GM06990 (cell line): Measurements from ENCODE around the gene TNF.

Source experiments
- DNase-seq: peaks from one replicate; pipeline ENCODE4 v3.0.0-alpha.2; 2011; ENCODE audit not compliant: insufficient read length; ENCODE audit errors: extremely low read depth
- H3K27me3 ChIP-seq: replicated peaks from 2 replicates; pipeline ENCODE4 v1.6.0; 2011; ENCODE audit warnings: low read length; ENCODE audit not compliant: control insufficient read depth, insufficient read depth
- H3K36me3 ChIP-seq: 2 replicates; pipeline ENCODE4 v1.5.1; 2011; ENCODE audit warnings: low read length; ENCODE audit not compliant: control insufficient read depth, insufficient read depth
- H3K4me3 ChIP-seq: replicated peaks from 2 replicates; pipeline ENCODE4 v1.5.1; 2011; ENCODE audit warnings: low read depth, mild to moderate bottlenecking, control low read depth, low read length
- TF ChIP-seq, protein P1 (sequence below): IDR thresholded peaks from 2 replicates; pipeline ENCODE4 v1.5.1; 2011; ENCODE audit warnings: low read length, control low read depth, mild to moderate bottlenecking, inconsistent platforms; ENCODE audit not compliant: insufficient read depth, poor library complexity, severe bottlenecking

The TNF gene

GRCh38 chr6:31576897-31577578 is 1.7 kb downstream of the TNF start:
- H3K4me3 ChIP-seq = peak overlapping the region; percentile 90
- TF ChIP-seq, protein P1, sequence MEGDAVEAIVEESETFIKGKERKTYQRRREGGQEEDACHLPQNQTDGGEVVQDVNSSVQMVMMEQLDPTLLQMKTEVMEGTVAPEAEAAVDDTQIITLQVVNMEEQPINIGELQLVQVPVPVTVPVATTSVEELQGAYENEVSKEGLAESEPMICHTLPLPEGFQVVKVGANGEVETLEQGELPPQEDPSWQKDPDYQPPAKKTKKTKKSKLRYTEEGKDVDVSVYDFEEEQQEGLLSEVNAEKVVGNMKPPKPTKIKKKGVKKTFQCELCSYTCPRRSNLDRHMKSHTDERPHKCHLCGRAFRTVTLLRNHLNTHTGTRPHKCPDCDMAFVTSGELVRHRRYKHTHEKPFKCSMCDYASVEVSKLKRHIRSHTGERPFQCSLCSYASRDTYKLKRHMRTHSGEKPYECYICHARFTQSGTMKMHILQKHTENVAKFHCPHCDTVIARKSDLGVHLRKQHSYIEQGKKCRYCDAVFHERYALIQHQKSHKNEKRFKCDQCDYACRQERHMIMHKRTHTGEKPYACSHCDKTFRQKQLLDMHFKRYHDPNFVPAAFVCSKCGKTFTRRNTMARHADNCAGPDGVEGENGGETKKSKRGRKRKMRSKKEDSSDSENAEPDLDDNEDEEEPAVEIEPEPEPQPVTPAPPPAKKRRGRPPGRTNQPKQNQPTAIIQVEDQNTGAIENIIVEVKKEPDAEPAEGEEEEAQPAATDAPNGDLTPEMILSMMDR = no peak
- peaks cover 11% of the 10 kb centered on the region for H3K36me3 ChIP-seq
- DNase-seq = no peak
- no peaks in the 10 kb centered on the region for H3K27me3 ChIP-seq

DNA sequence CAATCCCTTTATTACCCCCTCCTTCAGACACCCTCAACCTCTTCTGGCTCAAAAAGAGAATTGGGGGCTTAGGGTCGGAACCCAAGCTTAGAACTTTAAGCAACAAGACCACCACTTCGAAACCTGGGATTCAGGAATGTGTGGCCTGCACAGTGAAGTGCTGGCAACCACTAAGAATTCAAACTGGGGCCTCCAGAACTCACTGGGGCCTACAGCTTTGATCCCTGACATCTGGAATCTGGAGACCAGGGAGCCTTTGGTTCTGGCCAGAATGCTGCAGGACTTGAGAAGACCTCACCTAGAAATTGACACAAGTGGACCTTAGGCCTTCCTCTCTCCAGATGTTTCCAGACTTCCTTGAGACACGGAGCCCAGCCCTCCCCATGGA is 2.2 kb downstream of the TNF start:
- Histone ChIP-seq H3K4me3 (peak overlapping the region; percentile 90), H3K36me3 (peaks cover 11% of the 10 kb centered on the region), H3K27me3 (no peaks in the 10 kb centered on the region)
- DNase-seq = no peak
- TF ChIP-seq, protein P1 = no peak

DNA sequence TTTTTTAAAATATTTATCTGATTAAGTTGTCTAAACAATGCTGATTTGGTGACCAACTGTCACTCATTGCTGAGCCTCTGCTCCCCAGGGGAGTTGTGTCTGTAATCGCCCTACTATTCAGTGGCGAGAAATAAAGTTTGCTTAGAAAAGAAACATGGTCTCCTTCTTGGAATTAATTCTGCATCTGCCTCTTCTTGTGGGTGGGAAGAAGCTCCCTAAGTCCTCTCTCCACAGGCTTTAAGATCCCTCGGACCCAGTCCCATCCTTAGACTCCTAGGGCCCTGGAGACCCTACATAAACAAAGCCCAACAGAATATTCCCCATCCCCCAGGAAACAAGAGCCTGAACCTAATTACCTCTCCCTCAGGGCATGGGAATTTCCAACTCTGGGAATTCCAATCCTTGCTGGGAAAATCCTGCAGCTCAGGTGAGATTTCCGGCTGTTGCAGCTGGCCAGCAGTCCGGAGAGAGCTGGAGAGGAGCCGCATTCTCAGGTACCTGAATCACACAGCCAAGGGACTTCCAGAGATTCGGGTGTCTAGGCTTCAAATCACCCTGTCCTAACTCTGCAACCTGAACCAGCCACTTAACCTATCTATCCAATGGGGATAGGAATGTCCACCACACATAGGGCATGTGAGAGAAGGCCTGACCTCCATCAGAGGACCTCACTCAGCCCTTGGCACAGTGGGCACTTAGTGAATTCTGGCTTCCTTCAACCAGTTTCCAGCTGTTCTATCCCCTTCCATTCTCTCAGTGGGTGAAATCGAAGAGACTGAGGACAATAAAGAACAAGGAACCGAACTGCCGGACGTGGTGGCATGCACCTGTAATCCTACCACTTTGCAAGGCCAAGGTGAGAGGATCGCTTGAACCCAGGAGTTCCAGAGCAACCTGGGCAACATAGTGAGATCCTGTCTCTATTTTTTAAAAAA is 3.1 kb downstream of the TNF start:
- Histone ChIP-seq H3K36me3 (peaks cover 11% of the 10 kb centered on the region), H3K4me3 (peak overlapping the region; percentile 90), H3K27me3 (no peaks in the 10 kb centered on the region)
- TF ChIP-seq, protein P1 = no peak
- no peak for DNase-seq

DNA sequence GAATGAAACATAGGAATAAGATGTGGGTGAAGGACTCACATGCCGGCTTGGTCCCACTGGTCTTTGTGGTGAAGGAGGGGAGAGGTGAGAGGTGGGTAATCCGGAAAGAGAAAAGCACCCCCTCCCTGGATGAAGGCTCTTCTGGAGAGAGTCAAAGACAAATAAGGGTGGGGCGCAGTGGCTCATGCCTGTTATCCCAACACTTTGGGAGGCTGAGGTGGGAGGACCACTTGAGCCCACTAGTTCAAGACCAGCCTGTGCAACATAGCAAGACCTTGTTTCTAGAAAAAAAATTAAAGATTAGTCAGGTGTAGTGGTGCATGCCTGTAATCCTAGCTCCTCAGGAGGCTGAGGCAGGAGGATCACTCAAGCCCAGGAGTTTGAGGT is 3.7 kb downstream of the TNF start:
- peaks cover 11% of the 10 kb centered on the region for H3K36me3 ChIP-seq
- peak overlapping the region; percentile 90 for H3K4me3 ChIP-seq
- no peaks in the 10 kb centered on the region for H3K27me3 ChIP-seq
- DNase-seq = no peak
- TF ChIP-seq, protein P1 = no peak

DNA sequence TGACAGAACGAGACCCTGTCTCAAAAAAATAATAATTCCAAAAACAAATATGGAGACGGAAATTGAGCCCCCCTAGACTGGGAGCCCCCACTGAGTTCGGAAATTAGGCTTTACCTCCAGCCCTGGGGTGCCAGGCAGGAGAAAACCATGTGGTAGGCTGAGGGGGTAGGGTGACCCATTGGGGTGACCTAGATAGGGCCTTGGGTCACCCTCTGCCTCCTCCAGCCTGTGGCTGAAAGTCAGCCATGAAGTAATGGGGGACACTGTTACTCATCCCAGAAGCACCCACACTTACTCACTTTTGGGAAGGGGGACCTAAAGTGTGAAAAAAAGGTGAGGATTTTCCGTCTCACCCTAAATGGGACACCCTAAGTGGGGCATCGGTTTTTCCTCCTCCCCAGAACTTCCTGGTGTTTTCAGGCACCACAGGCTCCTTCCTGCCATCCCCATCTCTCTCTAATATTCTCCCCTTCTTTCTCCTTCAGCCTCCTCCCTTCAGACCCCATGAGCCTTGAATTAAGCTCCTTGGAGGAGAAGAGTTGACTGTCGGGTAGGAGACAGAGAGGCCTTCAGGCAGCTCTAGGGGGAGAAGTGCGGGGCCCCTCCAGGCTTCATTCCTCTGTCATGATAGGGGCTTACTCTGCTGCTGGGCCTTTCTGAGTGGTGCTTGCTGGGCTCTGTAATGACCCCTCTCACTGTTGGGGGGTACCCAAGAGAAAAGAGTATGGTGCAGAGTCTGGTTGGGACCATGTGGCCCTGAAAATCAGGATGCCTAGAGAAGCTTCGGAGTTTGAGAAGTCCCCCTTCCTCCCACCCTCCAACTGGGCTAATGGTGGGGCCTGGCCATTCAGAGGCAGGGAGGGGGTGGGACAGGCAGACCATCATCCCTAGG is 4.4 kb downstream of the TNF start:
- H3K36me3 ChIP-seq = peaks cover 11% of the 10 kb centered on the region
- H3K27me3 ChIP-seq = no peaks in the 10 kb centered on the region
- H3K4me3 ChIP-seq = peak overlapping the region; percentile 69
- TF ChIP-seq, protein P1 = no peak
- DNase-seq = no peak
